COLO829 (cell line): Measurements from ENCODE around the gene WDR20.

Source experiments
- DNase-seq: peaks from one replicate; pipeline ENCODE4 v3.0.0; 2012; ENCODE audit warnings: low spot score

The WDR20 gene

GRCh38 chr14:102197317-102197853 is 57.7 kb downstream of the WDR20 start:
- no peak for DNase-seq

GRCh38 chr14:102200690-102201352 is 61.1 kb downstream of the WDR20 start:
- no peak for DNase-seq

GRCh38 chr14:102201353-102201738 is 61.6 kb downstream of the WDR20 start:
- no peak for DNase-seq

GRCh38 chr14:102201776-102202175 is 62.1 kb downstream of the WDR20 start:
- DNase-seq, result no peak

- no peak for DNase-seq
Measured at GRCh38 chr14:102202944-102203343, 63.2 kb downstream of the WDR20 start.

GRCh38 chr14:102203382-102203781 is 63.7 kb downstream of the WDR20 start:
- no peak for DNase-seq

- no peak for DNase-seq
Measured at GRCh38 chr14:102205560-102205959, 65.9 kb downstream of the WDR20 start.

- no peak for DNase-seq
Measured at GRCh38 chr14:102206918-102207317, 67.2 kb downstream of the WDR20 start.

- no peak for DNase-seq
Measured at GRCh38 chr14:102207831-102208365, 68.2 kb downstream of the WDR20 start.

- DNase-seq, result no peak
Measured at GRCh38 chr14:102208741-102209140, 69.0 kb downstream of the WDR20 start.

- DNase-seq, result no peak
Measured at GRCh38 chr14:102209224-102209966, 69.7 kb downstream of the WDR20 start.

GRCh38 chr14:102210421-102211042 is 70.8 kb downstream of the WDR20 start:
- no peak for DNase-seq

GRCh38 chr14:102211240-102211639 is 71.5 kb downstream of the WDR20 start:
- DNase-seq, result no peak

GRCh38 chr14:102212356-102212755 is 72.7 kb downstream of the WDR20 start:
- DNase-seq, result no peak

- no peak for DNase-seq
Measured at GRCh38 chr14:102212845-102213244, 73.1 kb downstream of the WDR20 start.

GRCh38 chr14:102213470-102213869 is 73.8 kb downstream of the WDR20 start:
- DNase-seq, result no peak

- no peak for DNase-seq
Measured at GRCh38 chr14:102213984-102214658, 74.4 kb downstream of the WDR20 start.

- no peak for DNase-seq
Measured at GRCh38 chr14:102215071-102215470, 75.4 kb downstream of the WDR20 start.

GRCh38 chr14:102215576-102216250 is 76.0 kb downstream of the WDR20 start:
- DNase-seq, result no peak

GRCh38 chr14:102217399-102217798 is 77.7 kb downstream of the WDR20 start:
- DNase-seq, result no peak

GRCh38 chr14:102217987-102218421 is 78.3 kb downstream of the WDR20 start:
- no peak for DNase-seq

- no peak for DNase-seq
Measured at GRCh38 chr14:102218688-102219087, 79.0 kb downstream of the WDR20 start.
